MM.1S (cell line): ENCODE results near the gene SARS1.

Experiments used
- DNase-seq: peaks from one replicate; pipeline ENCODE4 v3.0.0-alpha.2; 2015
- H2AFZ ChIP-seq: fragments of 300-600 bp; sonication (generic); 2 replicates; pipeline ENCODE4 v1.6.0; 2016; ENCODE audit warnings: antibody characterized with exemption, low read length
- H3F3A ChIP-seq: fragments of 300-600 bp; sonication (generic); 2 replicates; pipeline ENCODE4 v1.6.1; 2016; ENCODE audit warnings: mild to moderate bottlenecking, antibody characterized with exemption, low read length, moderate library complexity, mixed read lengths; ENCODE audit not compliant: insufficient read depth
- H3K27ac ChIP-seq: fragments of 300-600 bp; sonication (generic); 2 replicates; pipeline ENCODE4 v1.5.1; 2016; ENCODE audit warnings: mild to moderate bottlenecking, low read length
- H3K27me3 ChIP-seq: fragments of 300-600 bp; sonication (generic); replicated peaks from 2 replicates; pipeline ENCODE4 v1.6.0; 2016; ENCODE audit warnings: low read length; ENCODE audit not compliant: insufficient read depth
- H3K36me3 ChIP-seq: fragments of 300-600 bp; sonication (generic); replicated peaks from 2 replicates; pipeline ENCODE4 v1.6.1; 2016; ENCODE audit warnings: mild to moderate bottlenecking, low read length, mixed read lengths; ENCODE audit not compliant: insufficient read depth
- H3K4me1 ChIP-seq: fragments of 300-600 bp; sonication (generic); 2 replicates; pipeline ENCODE4 v1.6.1; 2016; ENCODE audit warnings: low read length, mixed read lengths
- H3K4me2 ChIP-seq: fragments of 300-600 bp; sonication (generic); 2 replicates; pipeline ENCODE4 v1.6.0; 2016; ENCODE audit warnings: low read depth, low read length
- H3K4me3 ChIP-seq: fragments of 300-600 bp; sonication (generic); 2 replicates; pipeline ENCODE4 v1.5.1; 2016; ENCODE audit warnings: low read length, mixed read lengths
- H3K79me2 ChIP-seq: fragments of 300-600 bp; sonication (generic); 2 replicates; pipeline ENCODE4 v1.6.1; 2016; ENCODE audit warnings: mixed run types, low read length, mixed read lengths
- H3K9ac ChIP-seq: fragments of 300-600 bp; sonication (generic); 2 replicates; pipeline ENCODE4 v1.6.1; 2016; ENCODE audit warnings: low read length, mixed read lengths
- H3K9me2 ChIP-seq: fragments of 300-600 bp; sonication (generic); replicated peaks from 2 replicates; pipeline ENCODE4 v1.6.1; 2016; ENCODE audit warnings: mild to moderate bottlenecking, low read length, mixed read lengths; ENCODE audit not compliant: insufficient read depth
- H3K9me3 ChIP-seq: fragments of 300-600 bp; sonication (generic); replicated peaks from 2 replicates; pipeline ENCODE4 v1.6.1; 2016; ENCODE audit warnings: mild to moderate bottlenecking, low read length, mixed read lengths; ENCODE audit not compliant: insufficient read depth
- H4K20me1 ChIP-seq: fragments of 300-600 bp; sonication (generic); 2 replicates; pipeline ENCODE4 v1.6.1; 2016; ENCODE audit warnings: mild to moderate bottlenecking, low read length, moderate library complexity, mixed read lengths; ENCODE audit not compliant: insufficient read depth
- CTCF ChIP-seq: fragments of 300-600 bp; sonication (generic); IDR thresholded peaks from 2 replicates; pipeline ENCODE4 v1.5.1; 2016; ENCODE audit warnings: antibody characterized with exemption, low read length, mixed read lengths
- EZH2 ChIP-seq: fragments of 300-600 bp; sonication (generic); optimal IDR thresholded peaks from 2 replicates; pipeline ENCODE3; 2017; ENCODE audit warnings: low read depth, mild to moderate bottlenecking, antibody characterized with exemption, low read length, mixed read lengths
- EZH2phosphoT487 ChIP-seq: fragments of 300-600 bp; sonication (generic); IDR thresholded peaks from 2 replicates; pipeline ENCODE4 v1.6.1; 2018; ENCODE audit warnings: antibody characterized with exemption, low read length

SARS1 gene

DNA sequence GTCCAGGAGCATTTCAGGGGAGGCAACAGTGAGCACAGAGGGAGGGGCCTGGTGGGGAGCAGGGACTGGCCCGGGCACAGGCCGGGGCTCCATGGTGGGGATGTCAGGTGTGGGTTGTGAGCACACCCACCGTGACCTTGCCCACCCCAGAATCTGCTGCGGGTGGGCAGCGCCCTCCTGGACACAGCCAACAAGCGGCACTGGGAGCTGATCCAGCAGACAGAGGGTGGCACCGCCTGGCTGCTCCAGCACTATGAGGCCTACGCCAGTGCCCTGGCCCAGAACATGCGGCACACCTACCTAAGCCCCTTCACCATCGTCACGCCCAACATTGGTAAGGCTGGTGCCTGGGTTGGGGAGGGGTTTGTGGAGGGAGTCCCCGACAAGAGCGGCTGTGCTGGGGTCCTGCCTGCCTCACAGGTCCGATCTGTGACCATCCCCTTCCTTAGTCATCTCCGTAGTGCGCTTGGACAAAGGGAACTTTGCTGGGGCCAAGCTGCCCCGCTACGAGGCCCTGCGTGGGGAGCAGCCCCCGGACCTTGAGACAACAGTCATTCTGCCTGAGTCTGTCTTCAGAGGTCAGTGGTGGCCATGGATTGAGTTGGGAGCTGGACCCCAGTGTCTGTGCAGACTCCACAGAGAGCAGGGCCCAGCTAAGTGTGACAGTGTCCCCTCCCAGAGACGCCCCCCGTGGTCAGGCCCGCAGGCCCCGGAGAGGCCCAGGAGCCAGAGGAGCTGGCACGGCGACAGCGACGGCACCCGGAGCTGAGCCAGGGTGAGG is 54.9 kb downstream of the SARS1 start:
- H3K79me2 ChIP-seq: no peaks in the 10 kb centered on the region
- H3K27ac ChIP-seq: no peak overlapping the region
- H3F3A ChIP-seq: no peaks in the 10 kb centered on the region
- no peak overlapping the region for H3K4me2 ChIP-seq
- H3K36me3 ChIP-seq: no peaks in the 10 kb centered on the region
- H2AFZ ChIP-seq: no peak overlapping the region
- H4K20me1 ChIP-seq: no peaks in the 10 kb centered on the region
- H3K9me3 ChIP-seq: no peaks in the 10 kb centered on the region
- H3K4me3 ChIP-seq: no peak overlapping the region
- DNase-seq: no peak
- H3K9ac ChIP-seq: no peak overlapping the region
- TF ChIP-seq CTCF: no peak
- no peak for TF ChIP-seq EZH2phosphoT487
- TF ChIP-seq EZH2: no peak
- no peaks in the 10 kb centered on the region for H3K4me1 ChIP-seq
- H3K9me2 ChIP-seq: no peaks in the 10 kb centered on the region
- H3K27me3 ChIP-seq: no peaks in the 10 kb centered on the region

DNA sequence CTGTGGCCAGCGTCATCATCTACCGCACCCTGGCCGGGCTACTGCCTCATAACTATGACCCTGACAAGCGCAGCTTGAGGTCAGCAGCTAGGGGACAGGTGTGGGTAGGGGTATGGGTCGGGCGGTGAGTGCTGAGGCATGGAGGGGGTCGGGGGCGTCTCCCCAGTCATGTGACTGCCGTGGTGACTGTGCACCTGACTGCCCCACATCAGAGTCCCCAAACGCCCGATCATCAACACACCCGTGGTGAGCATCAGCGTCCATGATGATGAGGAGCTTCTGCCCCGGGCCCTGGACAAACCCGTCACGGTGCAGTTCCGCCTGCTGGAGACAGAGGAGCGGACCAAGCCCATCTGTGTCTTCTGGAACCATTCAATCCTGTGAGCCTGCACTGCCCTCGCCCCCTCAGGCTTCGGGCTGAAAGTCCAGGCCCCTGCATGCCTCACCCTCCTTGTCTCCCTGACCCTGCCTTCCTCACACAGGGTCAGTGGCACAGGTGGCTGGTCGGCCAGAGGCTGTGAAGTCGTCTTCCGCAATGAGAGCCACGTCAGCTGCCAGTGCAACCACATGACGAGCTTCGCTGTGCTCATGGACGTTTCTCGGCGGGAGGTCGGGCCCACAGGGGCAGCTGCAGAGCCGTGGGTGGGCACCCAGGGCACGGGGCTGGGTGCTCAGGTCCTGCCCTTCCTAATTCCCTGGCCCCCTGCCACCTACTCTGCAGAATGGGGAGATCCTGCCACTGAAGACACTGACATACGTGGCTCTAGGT is 55.7 kb downstream of the SARS1 start:
- DNase-seq: no peak
- H4K20me1 ChIP-seq: no peaks in the 10 kb centered on the region
- no peaks in the 10 kb centered on the region for H3K79me2 ChIP-seq
- H2AFZ ChIP-seq: no peak overlapping the region
- no peaks in the 10 kb centered on the region for H3K27me3 ChIP-seq
- H3K4me2 ChIP-seq: no peak overlapping the region
- H3K4me3 ChIP-seq: no peak overlapping the region
- H3F3A ChIP-seq: no peaks in the 10 kb centered on the region
- no peak overlapping the region for H3K27ac ChIP-seq
- H3K9me3 ChIP-seq: no peaks in the 10 kb centered on the region
- no peak for TF ChIP-seq EZH2
- TF ChIP-seq EZH2phosphoT487: no peak
- TF ChIP-seq CTCF: no peak
- no peaks in the 10 kb centered on the region for H3K4me1 ChIP-seq
- no peaks in the 10 kb centered on the region for H3K9me2 ChIP-seq
- H3K36me3 ChIP-seq: no peaks in the 10 kb centered on the region
- H3K9ac ChIP-seq: no peak overlapping the region

DNA sequence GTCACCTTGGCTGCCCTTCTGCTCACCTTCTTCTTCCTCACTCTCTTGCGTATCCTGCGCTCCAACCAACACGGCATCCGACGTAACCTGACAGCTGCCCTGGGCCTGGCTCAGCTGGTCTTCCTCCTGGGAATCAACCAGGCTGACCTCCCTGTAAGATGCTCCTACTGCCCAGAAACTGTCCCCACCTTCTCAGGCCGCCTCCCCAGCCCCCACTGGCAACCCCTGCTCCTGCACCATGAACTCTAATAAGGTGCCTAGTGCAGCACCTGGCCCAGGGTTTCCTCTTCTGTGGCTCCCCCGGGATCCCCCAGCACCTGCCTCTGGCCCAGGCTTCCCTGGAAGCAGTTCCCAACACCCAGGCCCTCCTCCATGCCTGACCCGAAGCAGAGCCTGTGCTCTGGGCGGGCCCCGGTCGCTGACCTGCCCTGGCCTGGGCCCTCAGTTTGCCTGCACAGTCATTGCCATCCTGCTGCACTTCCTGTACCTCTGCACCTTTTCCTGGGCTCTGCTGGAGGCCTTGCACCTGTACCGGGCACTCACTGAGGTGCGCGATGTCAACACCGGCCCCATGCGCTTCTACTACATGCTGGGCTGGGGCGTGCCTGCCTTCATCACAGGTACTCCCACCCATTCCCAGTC is 56.4 kb downstream of the SARS1 start:
- Histone ChIP-seq H3K9me3 (no peaks in the 10 kb centered on the region), H3K4me1 (no peaks in the 10 kb centered on the region), H3K27me3 (no peaks in the 10 kb centered on the region), H3K36me3 (no peaks in the 10 kb centered on the region), H3K4me3 (no peak overlapping the region), H3K79me2 (no peaks in the 10 kb centered on the region), H2AFZ (no peak overlapping the region), H3F3A (no peaks in the 10 kb centered on the region), H4K20me1 (no peaks in the 10 kb centered on the region), H3K27ac (no peak overlapping the region), H3K9me2 (no peaks in the 10 kb centered on the region), H3K9ac (no peak overlapping the region), H3K4me2 (no peak overlapping the region)
- TF ChIP-seq EZH2phosphoT487: no peak
- no peak for TF ChIP-seq CTCF
- TF ChIP-seq EZH2: no peak
- no peak for DNase-seq
